GM18526 (cell line): Measurements from ENCODE around the gene SLC1A5.

Experiments
- POLR2A ChIP-seq: IDR thresholded peaks from 3 replicates; pipeline ENCODE4 v1.6.1; 2011; ENCODE audit not compliant: insufficient read length; ENCODE audit errors: extremely low read depth

Gene SLC1A5

DNA sequence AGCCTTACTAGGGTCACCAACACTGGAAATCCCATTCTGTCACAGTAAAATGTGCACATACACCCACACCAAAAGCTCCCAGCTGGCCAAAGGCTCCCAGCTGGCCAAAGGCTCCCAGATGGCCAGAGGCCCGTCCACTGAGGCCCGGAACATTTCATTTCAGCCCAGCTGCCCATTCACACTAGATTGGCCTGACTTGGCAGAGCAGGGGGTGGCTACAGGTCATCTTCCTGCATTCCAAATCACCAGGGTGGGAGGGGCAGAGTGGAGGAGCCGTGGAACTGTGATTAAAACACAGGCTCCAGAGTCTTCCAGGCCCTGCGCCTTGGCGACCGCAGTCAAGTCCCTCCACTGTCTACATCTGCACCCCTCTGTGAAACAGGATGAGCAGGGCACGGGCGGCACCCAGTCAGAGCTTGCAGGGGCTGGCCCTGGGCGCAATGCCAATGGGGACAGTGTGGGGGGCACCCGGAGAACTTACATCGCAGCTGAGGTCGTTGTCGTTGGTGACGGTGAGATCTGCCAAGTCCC is 61.4 kb downstream of the SLC1A5 start:
- no peak for TF ChIP-seq POLR2A

- no peak for TF ChIP-seq POLR2A
Measured at GRCh38 chr19:46726551-46726950, 61.8 kb downstream of the SLC1A5 start.

DNA sequence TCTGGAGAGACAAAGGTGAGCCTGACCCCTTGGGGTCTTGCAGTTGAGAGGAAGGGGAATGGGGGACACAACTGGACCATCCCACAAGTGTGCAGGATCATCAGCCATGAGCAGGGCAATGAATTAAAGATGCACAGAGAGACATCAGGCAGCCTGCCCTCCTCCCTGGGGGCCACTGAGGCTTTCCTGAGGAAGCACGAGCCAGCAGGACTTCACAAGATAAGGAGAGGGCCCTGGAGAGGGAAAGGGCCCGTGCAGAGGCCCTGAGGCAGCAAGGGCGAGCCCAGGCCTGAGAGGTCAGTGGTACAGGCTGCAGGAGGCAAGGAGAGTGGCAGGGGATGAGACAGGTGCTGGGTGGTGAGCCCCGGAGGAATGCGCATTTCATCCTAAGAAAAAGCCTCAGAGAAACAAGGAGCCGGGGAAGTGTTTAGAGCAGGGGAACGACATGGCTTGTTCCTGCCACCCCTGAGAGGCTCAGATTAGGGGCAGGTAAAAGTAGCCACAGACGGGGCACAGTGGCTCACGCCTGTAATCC is 62.5 kb downstream of the SLC1A5 start:
- no peak for TF ChIP-seq POLR2A

DNA sequence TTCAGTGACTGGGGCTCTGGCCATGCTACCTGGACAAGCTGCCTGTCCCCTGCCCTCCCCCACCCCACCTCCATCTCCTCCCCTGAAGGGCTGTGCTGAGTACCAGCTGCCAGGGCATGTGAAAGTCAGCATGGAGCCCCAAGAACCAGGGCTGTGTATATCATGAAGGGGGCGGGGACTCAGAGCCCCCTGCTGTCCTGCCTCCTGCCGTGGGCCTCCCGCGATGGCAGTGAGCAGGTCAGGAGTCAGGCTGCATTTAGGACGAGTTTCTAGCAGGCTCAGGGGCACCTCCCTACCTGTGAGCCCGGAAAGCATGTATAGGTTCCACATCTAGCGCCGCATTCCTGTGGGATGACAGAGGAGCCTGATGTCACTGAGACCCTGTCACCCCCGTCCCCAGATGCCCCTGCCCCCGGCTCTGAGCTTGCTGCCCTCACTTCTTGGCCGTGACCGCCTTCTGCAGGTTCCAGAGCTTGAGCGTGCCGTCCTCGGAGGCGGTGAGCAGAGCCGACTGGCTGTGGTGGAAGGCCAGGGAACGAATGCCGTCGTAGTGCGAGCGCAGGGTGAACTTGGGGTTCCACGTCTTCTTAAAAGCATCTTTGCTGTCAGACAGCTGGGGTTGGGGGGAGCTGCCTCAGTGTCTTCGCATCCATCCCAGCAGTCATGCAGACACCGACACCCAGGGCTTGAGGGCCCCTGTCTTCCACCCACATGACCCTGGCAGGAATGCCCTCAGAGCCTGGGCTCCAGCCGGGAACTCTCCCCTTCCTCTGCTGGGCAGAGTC is 63.2 kb downstream of the SLC1A5 start:
- TF ChIP-seq POLR2A = no peak
